GM12878 (cell line): ENCODE results near the gene ACE2. TPM values are rescaled to one million over a fixed set of nuclear protein-coding genes. Genes with fewer than 3 reads are reported as not detected.

Experiments
- ATAC-seq: fragments of 200-7000 bp; cut with Tn5 transposase; 3 replicates; pipeline ENCODE4 v1.9.1; 2020; ENCODE audit warnings: mild to moderate bottlenecking, moderate library complexity
- BruUV-seq: library from RNA; stranded (reverse); fragments of 400-500 nt; replicated peaks from 2 replicates; lab custom pipeline; 2021; lab: Mats Ljungman, UMichigan
- CTCF ChIA-PET: fragments of 300-600 bp; sonication (Branson Sonifier 250); formaldehyde crosslinking; extraction: SDS; loops from one replicate; lab custom pipeline; 2021; ENCODE audit warnings: inconsistent platforms; lab: Yijun Ruan, JAX
- POLR2A ChIA-PET: fragments of 350-600 bp; formaldehyde crosslinking; extraction: SDS; loops from one replicate; lab custom pipeline; 2021; ENCODE audit warnings: inconsistent platforms; lab: Charles Lee
- RAD21 ChIA-PET: fragments of 300-600 bp; sonication (Branson Sonifier 250); formaldehyde crosslinking; loops from one replicate; lab custom pipeline; 2023; ENCODE audit warnings: antibody characterized with exemption; ENCODE audit not compliant: unreplicated experiment; lab: Charles Lee
- SMC1A ChIA-PET: fragments of 300-600 bp; sonication (Branson Sonifier 250); formaldehyde crosslinking; loops from one replicate; lab custom pipeline; 2023; ENCODE audit not compliant: unreplicated experiment, uncharacterized antibody; lab: Charles Lee
- DNase-seq: peaks from one replicate; pipeline ENCODE4 v3.0.0-alpha.2; 2011; ENCODE audit warnings: low read depth, low spot score
- FAIRE-seq: peaks from 3 replicates; lab custom pipeline; 2011; peaks lifted over from hg19 to GRCh38; lab: Jason Lieb, UNC
- H2AFZ ChIP-seq: 2 replicates; pipeline ENCODE4 v1.6.0; 2011; ENCODE audit warnings: low read depth, low read length, control low read depth; ENCODE audit not compliant: control insufficient read depth
- H3K27ac ChIP-seq: 2 replicates; pipeline ENCODE4 v1.5.1; 2011; ENCODE audit warnings: control low read depth; ENCODE audit not compliant: control insufficient read depth, insufficient read depth
- H3K27me3 ChIP-seq, 2 experiments: replicated peaks in 1 of 2; 2 replicates each; pipeline versions ENCODE4 v1.6.0 to v1.6.1; 2011; ENCODE audit warnings: low read length in 1 of 2; ENCODE audit not compliant: control insufficient read depth in 2 of 2, insufficient read depth in 2 of 2
- H3K36me3 ChIP-seq, 2 experiments: 2 replicates each; pipeline ENCODE4 v1.5.1; 2011; ENCODE audit warnings: low read length in 1 of 2; ENCODE audit not compliant: control insufficient read depth in 2 of 2, insufficient read depth in 2 of 2
- H3K4me1 ChIP-seq: 2 replicates; pipeline ENCODE4 v1.6.1; 2011; ENCODE audit warnings: mild to moderate bottlenecking, low read length, moderate library complexity, mixed read lengths; ENCODE audit not compliant: control insufficient read depth, insufficient read depth
- H3K4me2 ChIP-seq: 2 replicates; pipeline ENCODE4 v1.6.0; 2011; ENCODE audit warnings: control low read depth; ENCODE audit not compliant: control insufficient read depth, insufficient read depth
- H3K4me3 ChIP-seq: fragments of 200-600 bp; sonication (generic); 2 replicates; pipeline ENCODE4 v1.5.1; 2016
- H3K79me2 ChIP-seq: 2 replicates; pipeline ENCODE4 v1.6.0; 2011; ENCODE audit warnings: low read length; ENCODE audit not compliant: control insufficient read depth, insufficient read depth
- H3K9ac ChIP-seq: 2 replicates; pipeline ENCODE4 v1.8.0; 2011; ENCODE audit warnings: low read length, control low read depth, mixed read lengths; ENCODE audit not compliant: control insufficient read depth, insufficient read depth
- H3K9me3 ChIP-seq: replicated peaks from 3 replicates; pipeline ENCODE4 v1.5.1; 2011; ENCODE audit warnings: mild to moderate bottlenecking, low read length; ENCODE audit not compliant: control insufficient read depth, insufficient read depth
- H4K20me1 ChIP-seq: 2 replicates; pipeline ENCODE4 v1.6.0; 2011; ENCODE audit not compliant: control insufficient read depth, insufficient read depth
- GATAD2B ChIP-seq: fragments of 450-650 bp; conservative IDR thresholded peaks from 2 replicates; pipeline ENCODE4 v1.6.1; 2017; ENCODE audit warnings: low read depth, mild to moderate bottlenecking, moderate library complexity
- HCFC1 ChIP-seq: fragments of 150-350 bp; IDR thresholded peaks from 2 replicates; pipeline ENCODE4 v1.6.1; 2014; ENCODE audit warnings: low read length
- IRF4 ChIP-seq: IDR thresholded peaks from 2 replicates; pipeline ENCODE4 v1.6.1; 2011; ENCODE audit warnings: low read depth, low read length
- MEF2B ChIP-seq: fragments of 450-650 bp; IDR thresholded peaks from 2 replicates; pipeline ENCODE4 v1.6.1; 2018; ENCODE audit warnings: mild to moderate bottlenecking, moderate library complexity; ENCODE audit not compliant: partially characterized antibody, poor library complexity, severe bottlenecking
- POLR2AphosphoS2 ChIP-seq: IDR thresholded peaks from 2 replicates; pipeline ENCODE4 v1.6.1; 2011; ENCODE audit warnings: low read depth, mild to moderate bottlenecking, low read length, improper control_type of control experiment, moderate library complexity
- RBBP5 ChIP-seq: fragments of 200-600 bp; sonication (generic); conservative IDR thresholded peaks from 2 replicates; pipeline ENCODE4 v1.6.1; 2016
- RUNX3 ChIP-seq: IDR thresholded peaks from 2 replicates; pipeline ENCODE4 v1.6.1; 2012; ENCODE audit warnings: low read length, inconsistent platforms
- SUZ12 ChIP-seq: fragments of 200-600 bp; sonication (generic); IDR thresholded peaks from one replicate; pipeline ENCODE4 v1.6.1; 2018; ENCODE audit warnings: antibody characterized with exemption, mild to moderate bottlenecking; ENCODE audit not compliant: unreplicated experiment
- TCF7 ChIP-seq: IDR thresholded peaks from 2 replicates; pipeline ENCODE4 v1.6.1; 2014; ENCODE audit warnings: antibody characterized with exemption, borderline replicate concordance
- WGBS: methylation state at CpG from one replicate; pipeline ENCODE4 v1.1.6; 2016; ENCODE audit warnings: low lambda C conversion rate; ENCODE audit not compliant: insufficient replicate concordance, insufficient coverage; ENCODE audit errors: missing lambda C conversion rate; 5-methylcytosine and 5-hydroxymethylcytosine counted together
- in situ Hi-C: fragments of 300-500 bp; cut with MboI; formaldehyde crosslinking; loops from 9 replicates; pipeline ENCODE4 v1.14.3; 2018; ENCODE audit warnings: mixed read lengths
- intact Hi-C: fragments of 100-400 bp; cut with micrococcal nuclease; formaldehyde crosslinking; loops from one replicate; pipeline ENCODE4 v1.14.2; 2022; ENCODE audit not compliant: unreplicated experiment
- polyA plus RNA-seq, 11 experiments: library from polyadenylated mRNA; depleted of rRNA in 4 of 11; unstranded in 6 of 11; stranded (reverse) in 5 of 11; fragments of >200 nt; fragmentation: Nextera tagmentation in 4 of 11; fragmentation: Illumina TruSeq in 1 of 11; extraction: Ambion mirVana in 4 of 11; extraction: Trizol in 1 of 11; gene quantifications; 1 replicate in 1 of 11; 2 replicates in 10 of 11; pipeline versions ENCODE4 v1.2.1 to v1.2.3, GENCODE V29; 2011 to 2016; ENCODE audit warnings: inconsistent platforms in 2 of 11, missing spikeins in 2 of 11, low read depth in 1 of 11
- total RNA-seq, 4 experiments: library from RNA; depleted of rRNA in 3 of 4; stranded (reverse); fragments of >200 nt in 3 of 4; fragmentation: Illumina TruSeq in 1 of 4; extraction: Trizol in 1 of 4; gene quantifications; 2 replicates each; pipeline versions ENCODE4 v1.2.1 to v1.2.3, GENCODE V29; 2013 to 2021
- TF ChIP-seq, protein P1 (sequence below): fragments of 450-650 bp; conservative IDR thresholded peaks from 2 replicates; pipeline ENCODE4 v1.6.1; 2017; ENCODE audit warnings: mild to moderate bottlenecking, moderate library complexity
- TF ChIP-seq, protein P2 (sequence below): fragments of 450-650 bp; IDR thresholded peaks from 2 replicates; pipeline ENCODE4 v1.6.1; 2016; ENCODE audit warnings: mild to moderate bottlenecking

Gene ACE2
- total and polyA plus RNA-seq, 10 of the 15 experiments (the other 5 are each of a cell fraction or from before 2014, with no cell fraction given), result 0.04 TPM; not detected in 9

GRCh38 chrX:15514279-15514678 lies 86.5 kb downstream of the ACE2 start:
- Histone ChIP-seq H2AFZ (no peak overlapping the region), H3K4me2 (no peak overlapping the region), H3K9me3 (no peaks in the 10 kb centered on the region), H3K79me2 (no peaks in the 10 kb centered on the region), H3K27ac (no peak overlapping the region), H3K36me3 (no peaks in the 10 kb centered on the region), H3K4me1 (no peaks in the 10 kb centered on the region), H3K27me3 (no peaks in the 10 kb centered on the region; a peak in 3 of 4 replicates), H3K9ac (no peak overlapping the region), H4K20me1 (no peaks in the 10 kb centered on the region), H3K4me3 (no peak overlapping the region)
- ChIA-PET SMC1A (interaction anchor here (1.3 kb wide), 1 partner anchor 10 kb away, joined by 3 read pairs; no protein-coding TSS in a partner anchor), POLR2A (no interaction called here), CTCF (no interaction called here), RAD21 (no interaction called here)
- in situ Hi-C loops (no loop called here), intact Hi-C loops (no loop called here)
- DNase-seq (no peak), FAIRE-seq (no peak), ATAC-seq (no peak)
- BruUV-seq, result no TSS peak
- 0% methylated on average over 1 of the region's 1 CpG for WGBS
- TF ChIP-seq POLR2AphosphoS2, result no peak
- no peak for TF ChIP-seq RUNX3
- no peak for TF ChIP-seq GATAD2B
- no peak for TF ChIP-seq SUZ12
- no peak for TF ChIP-seq MEF2B
- no peak for TF ChIP-seq RBBP5
- TF ChIP-seq TCF7, result no peak
- TF ChIP-seq, protein P1, sequence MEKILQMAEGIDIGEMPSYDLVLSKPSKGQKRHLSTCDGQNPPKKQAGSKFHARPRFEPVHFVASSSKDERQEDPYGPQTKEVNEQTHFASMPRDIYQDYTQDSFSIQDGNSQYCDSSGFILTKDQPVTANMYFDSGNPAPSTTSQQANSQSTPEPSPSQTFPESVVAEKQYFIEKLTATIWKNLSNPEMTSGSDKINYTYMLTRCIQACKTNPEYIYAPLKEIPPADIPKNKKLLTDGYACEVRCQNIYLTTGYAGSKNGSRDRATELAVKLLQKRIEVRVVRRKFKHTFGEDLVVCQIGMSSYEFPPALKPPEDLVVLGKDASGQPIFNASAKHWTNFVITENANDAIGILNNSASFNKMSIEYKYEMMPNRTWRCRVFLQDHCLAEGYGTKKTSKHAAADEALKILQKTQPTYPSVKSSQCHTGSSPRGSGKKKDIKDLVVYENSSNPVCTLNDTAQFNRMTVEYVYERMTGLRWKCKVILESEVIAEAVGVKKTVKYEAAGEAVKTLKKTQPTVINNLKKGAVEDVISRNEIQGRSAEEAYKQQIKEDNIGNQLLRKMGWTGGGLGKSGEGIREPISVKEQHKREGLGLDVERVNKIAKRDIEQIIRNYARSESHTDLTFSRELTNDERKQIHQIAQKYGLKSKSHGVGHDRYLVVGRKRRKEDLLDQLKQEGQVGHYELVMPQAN, result no peak
- TF ChIP-seq, protein P2, sequence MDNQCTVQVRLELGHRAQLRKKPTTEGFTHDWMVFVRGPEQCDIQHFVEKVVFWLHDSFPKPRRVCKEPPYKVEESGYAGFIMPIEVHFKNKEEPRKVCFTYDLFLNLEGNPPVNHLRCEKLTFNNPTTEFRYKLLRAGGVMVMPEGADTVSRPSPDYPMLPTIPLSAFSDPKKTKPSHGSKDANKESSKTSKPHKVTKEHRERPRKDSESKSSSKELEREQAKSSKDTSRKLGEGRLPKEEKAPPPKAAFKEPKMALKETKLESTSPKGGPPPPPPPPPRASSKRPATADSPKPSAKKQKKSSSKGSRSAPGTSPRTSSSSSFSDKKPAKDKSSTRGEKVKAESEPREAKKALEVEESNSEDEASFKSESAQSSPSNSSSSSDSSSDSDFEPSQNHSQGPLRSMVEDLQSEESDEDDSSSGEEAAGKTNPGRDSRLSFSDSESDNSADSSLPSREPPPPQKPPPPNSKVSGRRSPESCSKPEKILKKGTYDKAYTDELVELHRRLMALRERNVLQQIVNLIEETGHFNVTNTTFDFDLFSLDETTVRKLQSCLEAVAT, result no peak
- no peak for TF ChIP-seq HCFC1
- TF ChIP-seq IRF4, result no peak
